Stomach (tissue), 4 donors: Measurements from ENCODE around the gene LST1.

Experiments used
- POLR2A ChIP-seq, 4 donors: fragments of 450-650 bp; IDR thresholded peaks; one replicate each; pipeline ENCODE4 v1.6.1; 2016; ENCODE audit warnings: antibody characterized with exemption in 4 of 4, control low read depth in 2 of 4, mild to moderate bottlenecking in 1 of 4, moderate library complexity in 1 of 4
- TF ChIP-seq, protein P1 (sequence below), 7 experiments: fragments of 450-650 bp in 4 of 7; fragments of 200-600 bp in 3 of 7; sonication (generic) in 3 of 7; IDR thresholded peaks; one replicate each; pipeline ENCODE4 v1.5.1; 2016 to 2019; ENCODE audit warnings: antibody characterized with exemption in 7 of 7, control low read depth in 2 of 7, mild to moderate bottlenecking in 1 of 7

DNA sequence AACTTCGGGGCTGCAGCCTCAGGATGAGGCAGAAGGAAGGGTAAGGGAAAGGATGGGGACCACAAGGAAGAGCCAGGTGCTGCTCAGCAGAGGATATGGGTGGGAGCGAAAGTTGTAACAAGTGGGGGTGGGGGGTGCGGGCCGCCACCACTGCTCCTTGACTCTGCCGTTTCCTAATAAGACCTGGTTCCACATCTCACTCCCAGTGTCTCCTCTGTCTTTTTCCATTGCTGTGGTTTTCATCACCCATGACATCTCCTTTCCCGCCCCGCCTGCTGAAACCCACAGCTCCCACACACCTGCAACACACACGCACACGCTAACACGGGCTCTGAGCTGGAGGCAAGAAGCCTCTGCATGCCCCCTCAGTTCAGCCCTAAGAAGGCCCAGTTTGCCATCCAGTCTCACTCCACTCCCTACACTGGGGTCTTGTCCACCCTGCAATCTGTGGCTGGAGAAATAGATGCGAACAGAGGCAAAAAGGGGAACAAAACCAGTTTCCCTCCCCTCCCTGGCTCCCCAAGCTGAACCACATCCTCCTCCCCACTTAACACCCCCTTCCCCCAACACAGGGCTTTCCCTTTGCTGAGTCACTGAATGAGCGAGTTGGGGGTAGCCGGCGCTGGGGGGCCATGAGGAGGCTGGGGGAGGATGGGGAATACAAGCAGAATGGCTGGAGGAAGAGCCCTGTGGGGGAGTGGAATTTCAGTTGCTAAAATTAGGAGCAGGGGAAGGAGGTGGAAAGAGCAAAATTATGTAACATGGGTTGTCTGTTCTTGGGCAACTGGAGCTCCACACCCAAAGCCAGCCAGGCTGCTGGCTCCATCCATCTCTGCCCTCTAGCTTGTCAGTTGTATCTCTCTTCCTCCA, 27.2 kb upstream of the LST1 start:
- no peak for TF ChIP-seq POLR2A (IDR thresholded peaks at IDR 0.05)
- TF ChIP-seq, protein P1, sequence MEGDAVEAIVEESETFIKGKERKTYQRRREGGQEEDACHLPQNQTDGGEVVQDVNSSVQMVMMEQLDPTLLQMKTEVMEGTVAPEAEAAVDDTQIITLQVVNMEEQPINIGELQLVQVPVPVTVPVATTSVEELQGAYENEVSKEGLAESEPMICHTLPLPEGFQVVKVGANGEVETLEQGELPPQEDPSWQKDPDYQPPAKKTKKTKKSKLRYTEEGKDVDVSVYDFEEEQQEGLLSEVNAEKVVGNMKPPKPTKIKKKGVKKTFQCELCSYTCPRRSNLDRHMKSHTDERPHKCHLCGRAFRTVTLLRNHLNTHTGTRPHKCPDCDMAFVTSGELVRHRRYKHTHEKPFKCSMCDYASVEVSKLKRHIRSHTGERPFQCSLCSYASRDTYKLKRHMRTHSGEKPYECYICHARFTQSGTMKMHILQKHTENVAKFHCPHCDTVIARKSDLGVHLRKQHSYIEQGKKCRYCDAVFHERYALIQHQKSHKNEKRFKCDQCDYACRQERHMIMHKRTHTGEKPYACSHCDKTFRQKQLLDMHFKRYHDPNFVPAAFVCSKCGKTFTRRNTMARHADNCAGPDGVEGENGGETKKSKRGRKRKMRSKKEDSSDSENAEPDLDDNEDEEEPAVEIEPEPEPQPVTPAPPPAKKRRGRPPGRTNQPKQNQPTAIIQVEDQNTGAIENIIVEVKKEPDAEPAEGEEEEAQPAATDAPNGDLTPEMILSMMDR (IDR thresholded peaks at IDR 0.05) = no peak
